ENCODE measurements around the gene MYH11. TPM values are rescaled to one million over a fixed set of nuclear protein-coding genes. Genes with fewer than 3 reads are reported as not detected.

The MYH11 gene
- total and polyA plus RNA-seq, 2 of the 13 experiments (the other 11 are each of a cell fraction or from before 2014, with no cell fraction given) = not detected

GRCh38 chr16:15672514-15673167, 184.2 kb downstream of the MYH11 start (continued):
- TF ChIP-seq ZFP36L1 (CRISPR knock-in tag; IDR thresholded peaks at IDR 0.05) = no peak; the same call in 1 of the 2 replicates
- TF ChIP-seq JUN (CRISPR knock-in tag; IDR thresholded peaks at IDR 0.05) = peak; percentile 99
- TF ChIP-seq ZFP1 (CRISPR knock-in tag; IDR thresholded peaks at IDR 0.05) = peak; percentile 97
- peak; percentile 94 for TF ChIP-seq POGZ (CRISPR knock-in tag; IDR thresholded peaks at IDR 0.05)
- TF ChIP-seq ZFX (CRISPR knock-in tag; IDR thresholded peaks at IDR 0.05; ENCODE audit: low read depth) = peak; percentile 96
- peak; percentile 89 for TF ChIP-seq ZNF501 (CRISPR knock-in tag; IDR thresholded peaks at IDR 0.05)
- peak; percentile 94; the same call in 1 of the 2 replicates for TF ChIP-seq ZNF232 (CRISPR knock-in tag; IDR thresholded peaks at IDR 0.05; ENCODE audit: borderline replicate concordance)
- TF ChIP-seq ELF4 (CRISPR knock-in tag; IDR thresholded peaks at IDR 0.05; ENCODE audit: borderline replicate concordance) = peak; percentile 92
- peak; percentile 59 for TF ChIP-seq ZNF235 (CRISPR knock-in tag; IDR thresholded peaks at IDR 0.05; ENCODE audit: borderline replicate concordance)
- TF ChIP-seq NFKBIZ (CRISPR knock-in tag; IDR thresholded peaks at IDR 0.05) = peak; percentile 98
- peak; percentile 9; the same call in 1 of the 2 replicates for TF ChIP-seq CREB3 (CRISPR knock-in tag; IDR thresholded peaks at IDR 0.05)
- TF ChIP-seq AFF4 (CRISPR knock-in tag; IDR thresholded peaks at IDR 0.05) = peak; percentile 86; the same call in 1 of the 2 replicates
- no peak for TF ChIP-seq LRRFIP1 (CRISPR knock-in tag; conservative IDR thresholded peaks at IDR 0.05)
- TF ChIP-seq THAP8 (CRISPR knock-in tag; IDR thresholded peaks at IDR 0.05; ENCODE audit: borderline replicate concordance) = no peak
- TF ChIP-seq ZSCAN5A (CRISPR knock-in tag; IDR thresholded peaks at IDR 0.05; ENCODE audit: borderline replicate concordance) = peak; percentile 95
- peak; percentile 97 for TF ChIP-seq HOMEZ (CRISPR knock-in tag; IDR thresholded peaks at IDR 0.05; ENCODE audit: low read depth)
- no peak for TF ChIP-seq HNRNPLL (IDR thresholded peaks at IDR 0.05; ENCODE audit: low read depth, low read length, poor library complexity, severe bottlenecking)
- peak; percentile 99 for TF ChIP-seq SOX5 (CRISPR knock-in tag; IDR thresholded peaks at IDR 0.05; ENCODE audit: borderline replicate concordance)

Measured in HepG2 (cell line).